CD1c-positive myeloid dendritic cell (primary cell): ENCODE measurements around the gene ARMC5.

Source experiments
- DNase-seq: peaks from one replicate; pipeline ENCODE4 v3.0.0-alpha.2; 2016; ENCODE audit errors: extremely low spot score

Gene ARMC5

DNA sequence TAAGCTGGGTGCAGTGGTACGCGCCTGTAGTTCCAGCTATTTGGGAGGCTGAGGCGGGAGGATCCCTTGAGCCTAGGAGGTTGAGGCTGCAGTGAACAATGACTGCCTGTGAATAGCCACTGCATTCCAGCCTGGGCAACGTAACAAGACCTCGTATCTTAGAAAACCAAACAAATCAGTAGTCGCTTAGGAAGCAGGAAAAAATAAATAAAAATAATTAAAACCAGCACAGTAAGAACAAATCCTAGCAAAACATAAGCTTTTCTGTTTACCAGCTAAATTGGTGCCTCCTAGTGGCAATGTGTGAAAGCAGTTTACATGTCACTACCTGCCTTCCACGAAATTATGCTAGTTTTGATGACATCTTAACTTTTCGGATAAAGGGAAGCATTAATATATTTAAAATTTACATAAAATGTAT lies 1.3 kb downstream of the ARMC5 start:
- peak; percentile 60 for DNase-seq

DNA sequence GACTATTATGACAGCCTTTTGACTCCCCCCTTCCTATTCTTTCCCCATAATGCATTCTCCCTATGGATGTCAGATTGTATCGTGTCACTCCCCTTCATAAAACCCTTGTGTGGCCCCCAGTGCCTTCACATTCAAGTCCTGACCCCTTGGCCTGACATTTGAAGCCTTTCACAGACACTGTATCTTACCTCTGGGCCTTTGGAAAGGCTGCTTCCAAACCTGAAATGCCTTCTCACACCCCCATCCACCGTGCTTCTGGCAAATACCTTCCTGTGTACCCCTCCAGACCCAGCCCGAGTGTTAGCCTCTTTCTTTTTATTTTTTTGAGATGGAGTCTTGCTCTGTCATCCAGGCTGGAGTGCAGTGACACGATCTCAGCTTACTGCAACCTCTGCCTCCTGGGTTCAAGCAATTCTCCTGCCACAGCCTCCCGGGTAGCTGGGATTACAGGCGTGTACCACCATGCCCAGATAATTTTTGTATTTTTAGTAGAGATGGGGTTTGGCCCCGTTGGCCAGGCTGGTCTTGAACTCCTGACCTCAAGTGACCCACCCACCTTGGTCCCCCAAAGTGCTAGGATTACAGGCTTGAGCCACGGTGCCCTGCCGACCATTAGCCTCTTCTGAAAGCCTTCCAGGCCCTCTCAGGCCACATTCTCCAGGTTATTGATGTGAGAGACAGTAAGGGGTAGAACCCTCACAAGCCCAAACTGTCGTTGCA lies 2.1 kb downstream of the ARMC5 start:
- no peak for DNase-seq

DNA sequence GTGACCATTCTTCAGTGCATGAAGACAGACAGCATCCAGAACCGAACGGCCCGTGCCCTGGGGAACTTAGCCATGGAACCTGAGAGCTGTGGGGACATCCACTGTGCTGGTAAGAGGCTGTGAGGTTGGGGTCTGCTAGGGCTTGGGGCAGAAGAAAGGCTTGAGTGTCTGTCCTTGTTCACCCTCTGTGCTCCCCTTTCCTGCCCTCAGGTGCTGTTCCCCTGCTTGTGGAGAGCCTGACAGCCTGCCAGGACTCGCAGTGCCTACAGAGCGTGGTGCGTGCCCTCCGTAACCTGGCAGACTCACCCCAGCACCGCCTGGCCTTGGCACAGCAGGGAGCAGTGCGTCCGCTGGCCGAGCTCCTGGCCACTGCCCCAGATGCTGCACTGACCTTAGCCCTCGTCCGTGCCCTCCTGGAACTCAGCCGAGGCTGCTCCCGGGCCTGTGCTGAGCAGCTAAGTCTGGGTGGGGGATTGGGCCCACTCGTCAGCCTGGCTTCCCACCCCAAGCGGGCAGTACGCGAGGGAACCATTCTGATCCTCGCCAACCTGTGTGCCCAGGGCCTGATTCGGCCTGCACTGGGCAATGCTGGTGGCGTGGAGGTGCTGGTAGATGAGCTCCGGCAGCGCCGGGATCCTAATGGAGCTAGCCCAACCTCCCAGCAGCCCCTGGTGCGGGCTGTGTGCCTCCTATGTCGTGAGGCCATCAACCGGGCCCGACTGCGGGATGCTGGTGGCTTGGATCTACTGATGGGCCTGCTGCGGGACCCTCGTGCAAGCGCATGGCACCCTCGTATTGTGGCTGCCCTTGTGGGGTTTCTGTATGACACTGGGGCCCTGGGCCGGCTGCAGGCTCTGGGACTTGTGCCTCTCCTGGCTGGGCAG lies 2.9 kb downstream of the ARMC5 start:
- DNase-seq = no peak

DNA sequence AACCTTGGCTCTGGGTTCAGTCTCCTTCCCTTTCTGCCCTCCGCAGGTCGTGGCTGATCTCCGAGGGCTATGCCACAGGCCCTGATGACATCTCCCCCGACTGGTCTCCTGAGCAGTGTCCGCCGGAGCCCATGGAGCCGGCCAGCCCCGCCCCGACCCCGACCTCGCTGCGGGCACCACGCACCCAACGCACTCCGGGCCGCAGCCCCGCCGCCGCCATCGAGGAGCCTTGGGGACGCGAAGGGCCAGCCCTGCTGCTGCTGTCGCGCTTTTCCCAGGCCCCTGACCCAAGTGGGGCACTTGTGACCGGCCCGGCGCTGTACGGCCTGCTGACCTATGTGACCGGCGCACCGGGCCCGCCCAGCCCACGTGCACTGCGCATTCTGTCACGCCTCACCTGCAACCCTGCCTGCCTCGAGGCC lies 5.1 kb downstream of the ARMC5 start:
- no peak for DNase-seq

DNA sequence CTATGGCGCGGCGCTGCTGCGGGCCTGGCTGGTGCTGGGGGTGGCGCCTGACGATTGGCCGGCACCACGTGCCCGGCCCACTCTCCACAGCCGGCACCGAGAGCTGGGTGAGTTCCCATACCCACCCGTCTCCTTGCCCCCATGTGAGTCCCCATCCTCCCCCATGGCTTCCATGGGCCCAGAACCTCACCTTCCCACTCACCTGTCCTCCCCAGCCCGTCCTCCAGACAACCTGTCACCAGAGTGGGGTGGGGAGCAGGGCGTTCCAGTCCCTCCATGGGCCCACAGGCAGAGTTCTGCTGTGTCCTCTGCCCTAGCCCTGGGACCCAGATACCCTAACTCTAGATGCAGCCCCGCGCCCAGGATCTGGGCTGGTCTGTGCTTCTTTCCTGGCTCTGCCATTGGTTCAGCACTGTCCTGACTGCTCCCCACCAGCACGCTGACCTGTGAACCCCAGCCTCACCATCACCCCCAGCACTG lies 5.5 kb downstream of the ARMC5 start:
- DNase-seq = no peak

DNA sequence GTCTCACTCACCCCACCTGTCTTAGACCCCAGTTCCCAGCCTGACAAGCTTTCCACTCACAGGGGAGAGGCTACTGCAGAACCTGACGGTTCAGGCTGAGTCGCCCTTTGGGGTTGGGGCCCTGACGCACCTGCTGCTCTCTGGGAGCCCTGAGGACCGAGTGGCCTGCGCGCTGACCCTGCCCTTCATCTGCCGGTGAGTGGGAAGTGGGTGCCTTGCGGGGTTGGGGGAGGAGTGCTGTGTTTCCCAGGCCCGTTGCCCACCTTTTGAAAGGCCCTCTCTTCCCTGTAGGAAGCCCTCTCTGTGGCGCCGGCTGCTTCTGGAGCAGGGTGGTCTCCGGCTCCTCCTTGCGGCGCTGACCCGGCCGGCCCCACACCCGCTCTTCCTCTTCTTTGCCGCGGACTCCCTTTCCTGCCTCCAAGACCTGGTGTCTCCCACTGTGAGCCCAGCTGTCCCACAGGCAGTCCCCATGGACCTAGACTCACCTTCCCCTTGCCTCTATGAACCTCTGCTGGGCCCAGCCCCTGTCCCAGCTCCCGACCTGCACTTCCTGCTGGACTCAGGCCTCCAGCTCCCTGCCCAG lies 6.6 kb downstream of the ARMC5 start:
- no peak for DNase-seq

DNA sequence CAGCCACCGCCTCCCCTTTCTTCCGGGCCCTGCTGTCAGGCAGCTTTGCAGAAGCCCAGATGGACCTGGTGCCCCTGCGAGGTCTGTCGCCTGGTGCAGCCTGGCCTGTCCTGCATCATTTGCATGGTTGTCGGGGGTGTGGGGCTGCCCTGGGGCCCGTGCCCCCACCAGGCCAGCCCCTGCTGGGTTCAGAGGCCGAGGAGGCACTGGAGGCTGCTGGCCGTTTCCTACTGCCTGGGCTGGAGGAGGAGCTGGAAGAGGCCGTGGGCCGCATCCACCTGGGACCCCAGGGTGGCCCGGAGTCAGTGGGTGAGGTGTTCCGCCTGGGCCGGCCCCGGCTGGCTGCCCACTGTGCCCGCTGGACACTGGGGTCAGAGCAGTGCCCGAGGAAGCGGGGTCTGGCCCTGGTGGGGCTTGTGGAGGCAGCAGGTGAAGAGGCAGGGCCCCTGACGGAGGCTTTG lies 7.1 kb downstream of the ARMC5 start:
- DNase-seq = no peak

DNA sequence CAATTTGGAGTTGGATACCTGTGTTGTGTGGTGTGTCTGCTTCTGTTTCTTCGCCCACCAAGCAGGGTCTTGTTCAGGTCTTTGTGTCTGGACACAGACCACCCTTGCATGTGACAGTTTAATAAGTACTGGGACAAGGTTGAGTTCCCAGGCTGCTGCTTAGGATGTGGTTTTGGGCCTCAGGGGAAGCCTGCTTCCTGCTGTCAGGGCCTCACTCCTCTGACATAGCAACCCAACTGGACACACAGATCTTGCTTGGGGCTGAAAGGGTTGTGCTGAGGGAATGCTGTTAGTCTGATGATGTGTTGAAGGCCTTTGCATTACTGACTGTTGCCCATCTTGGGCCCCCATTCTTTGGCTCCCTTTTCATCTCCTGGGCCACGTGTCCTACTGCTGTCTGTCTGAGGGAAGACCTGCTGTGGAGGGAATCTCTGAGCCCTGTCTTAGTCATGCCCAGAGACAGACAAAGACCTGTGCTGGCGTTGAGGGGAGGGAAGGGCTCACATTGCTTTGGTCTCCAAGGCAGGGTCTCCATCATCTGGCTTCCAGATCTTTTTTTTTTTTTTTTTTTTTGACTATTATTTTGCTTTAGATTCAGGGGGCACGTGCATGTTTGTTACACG lies 8.0 kb downstream of the ARMC5 start:
- DNase-seq = no peak

DNA sequence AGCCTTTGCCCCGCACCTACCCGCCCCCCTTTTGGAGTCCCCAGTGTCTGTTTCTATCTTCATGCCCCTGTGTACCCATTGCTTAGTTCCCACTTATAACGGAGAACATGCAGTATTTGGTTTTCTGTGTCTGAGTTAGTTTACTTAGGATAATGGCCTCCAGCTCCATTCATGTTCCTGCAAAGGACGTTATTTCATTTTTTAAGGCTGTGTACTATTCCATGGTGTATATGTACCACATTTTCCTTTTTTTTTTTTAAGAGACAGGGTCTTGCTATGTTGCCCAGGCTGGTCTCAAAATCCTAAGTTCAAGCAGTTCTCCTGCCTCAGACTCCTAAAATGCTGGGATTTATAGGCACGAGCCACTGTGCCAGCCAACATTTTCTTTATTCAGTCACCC lies 8.6 kb downstream of the ARMC5 start:
- DNase-seq = no peak

DNA sequence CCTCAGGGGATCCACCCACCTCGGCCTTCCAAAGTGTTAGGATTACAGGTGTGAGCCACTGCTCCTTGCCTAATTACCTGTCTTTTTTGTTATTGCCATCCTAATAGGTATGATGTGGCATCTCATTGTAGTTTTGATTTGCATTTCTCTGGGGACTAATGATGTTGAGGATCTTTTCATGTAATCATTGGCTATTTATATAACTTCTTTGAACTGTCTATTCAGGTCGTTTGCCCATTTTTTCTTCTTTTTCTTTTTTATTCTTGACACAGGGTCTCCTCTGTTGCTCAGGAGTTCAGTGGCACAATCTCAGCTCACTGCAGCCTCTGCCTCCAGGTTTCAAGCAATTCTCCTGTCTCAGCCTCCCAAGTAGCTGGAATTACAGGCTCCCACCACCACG lies 11.3 kb downstream of the ARMC5 start:
- no peak for DNase-seq

DNA sequence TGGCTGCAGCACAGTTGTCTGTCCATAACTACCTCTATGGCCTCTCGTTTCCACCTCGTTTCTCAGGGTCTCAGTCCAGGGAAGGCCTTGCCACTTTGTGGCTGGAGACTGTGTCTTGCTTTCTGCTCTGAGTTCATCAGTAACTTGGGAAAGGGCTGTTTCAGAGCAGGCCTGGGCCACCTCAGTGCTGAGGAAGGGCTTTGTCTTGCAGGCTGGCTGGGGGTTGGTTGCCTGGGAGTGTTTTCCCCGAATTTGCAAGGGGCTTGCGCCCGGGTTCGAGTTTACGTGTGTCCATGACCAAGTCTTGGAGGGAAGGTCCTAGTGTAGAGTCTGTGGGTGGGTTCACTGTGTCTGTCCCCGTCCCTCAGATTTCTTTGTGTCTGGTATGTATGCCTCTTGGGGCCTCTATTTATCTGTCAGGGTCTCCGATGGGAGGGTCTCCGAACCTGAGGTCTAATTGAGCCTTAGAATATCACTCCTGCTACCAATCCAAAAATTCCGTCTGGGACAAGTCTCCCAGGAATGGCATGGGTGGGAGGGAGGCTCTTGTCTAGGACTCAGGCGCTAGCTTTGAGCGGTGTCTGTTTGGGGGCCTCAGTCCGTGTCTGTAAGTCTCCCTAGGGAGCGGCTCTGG lies 12.1 kb downstream of the ARMC5 start:
- DNase-seq = no peak

DNA sequence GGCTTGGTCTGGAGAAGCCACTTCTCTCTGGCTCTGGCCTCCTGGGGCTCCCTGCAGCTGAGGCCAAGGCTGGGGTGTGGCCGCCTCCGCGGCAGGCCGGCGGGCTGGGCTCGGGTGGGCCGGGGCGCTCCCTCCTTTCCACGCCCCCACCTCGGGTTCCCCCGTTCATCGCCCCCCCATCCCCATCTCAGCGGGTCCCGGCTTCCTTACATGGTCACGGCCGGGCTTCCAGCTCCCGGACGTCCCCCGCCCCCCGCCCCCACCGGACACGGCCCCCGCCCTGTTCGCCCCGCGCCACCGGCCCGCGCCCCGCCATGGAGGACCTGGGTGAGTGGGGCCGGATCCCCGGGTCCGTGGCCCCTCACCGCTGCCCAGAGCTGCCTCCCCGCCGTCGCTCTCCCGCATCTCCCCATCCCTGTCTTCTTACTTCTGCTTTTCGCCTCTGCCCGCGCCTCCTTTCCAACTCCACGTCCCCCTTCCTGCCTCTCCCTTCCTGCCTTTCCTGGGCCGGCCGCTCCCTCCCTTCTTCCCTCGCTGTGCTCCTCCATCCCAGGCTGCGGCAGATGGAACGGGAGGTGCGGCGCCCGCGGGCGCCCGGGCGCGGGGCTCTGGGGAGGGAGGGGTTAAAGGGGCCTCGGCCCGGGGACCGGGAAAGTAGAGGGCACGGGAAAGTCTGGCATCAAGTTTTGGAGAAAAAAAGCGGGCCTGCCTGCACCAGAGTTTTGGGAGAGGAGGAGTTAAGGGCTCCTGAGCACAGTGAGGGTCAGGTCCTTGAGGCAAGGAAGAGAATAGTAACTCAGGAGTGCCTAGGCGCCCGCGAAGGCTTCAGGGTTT lies 12.8 kb downstream of the ARMC5 start, which contains the start of gene TGFB1I1:
Gene TGFB1I1 (plus strand): TSS at position 278 of the 834 bp plus-strand sequence. CDS start 37 bp downstream, at position 315.
- DNase-seq = no peak

DNA sequence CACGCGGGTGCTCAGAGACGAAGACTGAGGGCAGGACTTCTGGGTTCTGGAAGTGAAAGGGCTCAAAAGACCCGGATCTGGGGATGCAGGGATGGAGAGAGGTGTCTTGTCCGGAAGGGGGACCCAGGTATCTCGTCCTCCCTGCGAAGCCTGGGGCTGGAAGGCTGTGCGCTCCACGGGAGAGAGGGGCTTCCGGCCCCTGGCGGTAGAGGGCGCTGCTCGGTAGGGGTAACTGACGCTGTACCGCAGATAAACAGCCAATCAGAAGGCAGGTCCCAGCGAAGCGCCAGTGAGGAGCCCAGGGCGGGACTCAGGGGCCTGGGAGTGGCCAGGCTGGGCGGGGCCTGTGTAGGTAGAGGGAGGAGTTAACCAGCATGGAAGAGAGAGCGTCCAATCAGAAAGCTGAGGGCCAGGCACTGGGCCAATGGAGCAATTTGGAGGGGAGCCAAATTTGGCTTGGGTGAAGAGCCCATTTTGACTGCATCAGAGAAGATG lies 13.5 kb downstream of the ARMC5 start:
- peak; percentile 39 for DNase-seq

DNA sequence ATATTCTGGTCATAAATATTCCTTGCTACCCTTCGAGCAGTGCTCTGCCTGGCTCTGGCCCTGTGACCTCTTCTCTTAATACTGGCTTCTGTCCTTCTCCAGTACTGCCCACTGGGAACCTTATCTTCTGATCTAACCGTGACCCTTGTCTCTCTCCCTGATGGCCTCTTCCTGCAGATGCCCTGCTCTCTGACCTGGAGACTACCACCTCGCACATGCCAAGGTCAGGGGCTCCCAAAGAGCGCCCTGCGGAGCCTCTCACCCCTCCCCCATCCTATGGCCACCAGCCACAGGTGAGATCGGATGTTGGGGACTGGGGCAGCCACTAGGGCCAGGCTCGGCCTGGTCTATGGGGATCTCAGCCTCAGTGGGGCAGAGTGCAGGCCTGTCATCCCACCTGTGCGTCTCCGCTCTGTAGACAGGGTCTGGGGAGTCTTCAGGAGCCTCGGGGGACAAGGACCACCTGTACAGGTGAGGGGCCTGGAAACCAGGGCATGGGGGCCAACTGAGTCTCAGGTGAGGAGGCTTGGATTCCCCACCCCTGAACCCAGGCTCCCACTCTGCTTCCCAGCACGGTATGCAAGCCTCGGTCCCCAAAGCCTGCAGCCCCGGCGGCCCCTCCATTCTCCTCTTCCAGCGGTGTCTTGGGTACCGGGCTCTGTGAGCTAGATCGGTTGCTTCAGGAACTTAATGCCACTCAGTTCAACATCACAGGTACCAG lies 14.1 kb downstream of the ARMC5 start:
- no peak for DNase-seq

DNA sequence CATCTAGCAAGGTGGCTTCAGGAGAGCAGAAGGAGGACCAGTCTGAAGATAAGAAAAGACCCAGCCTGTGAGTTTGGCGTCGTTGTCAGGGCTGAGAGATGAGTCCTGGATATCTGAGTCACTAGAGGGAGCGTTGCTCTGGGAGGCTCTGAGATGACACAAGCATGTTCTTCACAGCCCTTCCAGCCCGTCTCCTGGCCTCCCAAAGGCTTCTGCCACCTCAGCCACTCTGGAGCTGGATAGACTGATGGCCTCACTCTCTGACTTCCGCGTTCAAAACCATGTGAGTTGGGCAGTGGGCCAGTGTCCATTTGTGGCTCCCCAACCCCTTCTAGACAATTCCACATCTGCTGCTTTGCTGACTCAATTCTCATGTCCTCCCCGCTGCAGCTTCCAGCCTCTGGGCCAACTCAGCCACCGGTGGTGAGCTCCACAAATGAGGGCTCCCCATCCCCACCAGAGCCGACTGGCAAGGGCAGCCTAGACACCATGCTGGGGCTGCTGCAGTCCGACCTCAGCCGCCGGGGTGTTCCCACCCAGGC lies 14.9 kb downstream of the ARMC5 start:
- no peak for DNase-seq

DNA sequence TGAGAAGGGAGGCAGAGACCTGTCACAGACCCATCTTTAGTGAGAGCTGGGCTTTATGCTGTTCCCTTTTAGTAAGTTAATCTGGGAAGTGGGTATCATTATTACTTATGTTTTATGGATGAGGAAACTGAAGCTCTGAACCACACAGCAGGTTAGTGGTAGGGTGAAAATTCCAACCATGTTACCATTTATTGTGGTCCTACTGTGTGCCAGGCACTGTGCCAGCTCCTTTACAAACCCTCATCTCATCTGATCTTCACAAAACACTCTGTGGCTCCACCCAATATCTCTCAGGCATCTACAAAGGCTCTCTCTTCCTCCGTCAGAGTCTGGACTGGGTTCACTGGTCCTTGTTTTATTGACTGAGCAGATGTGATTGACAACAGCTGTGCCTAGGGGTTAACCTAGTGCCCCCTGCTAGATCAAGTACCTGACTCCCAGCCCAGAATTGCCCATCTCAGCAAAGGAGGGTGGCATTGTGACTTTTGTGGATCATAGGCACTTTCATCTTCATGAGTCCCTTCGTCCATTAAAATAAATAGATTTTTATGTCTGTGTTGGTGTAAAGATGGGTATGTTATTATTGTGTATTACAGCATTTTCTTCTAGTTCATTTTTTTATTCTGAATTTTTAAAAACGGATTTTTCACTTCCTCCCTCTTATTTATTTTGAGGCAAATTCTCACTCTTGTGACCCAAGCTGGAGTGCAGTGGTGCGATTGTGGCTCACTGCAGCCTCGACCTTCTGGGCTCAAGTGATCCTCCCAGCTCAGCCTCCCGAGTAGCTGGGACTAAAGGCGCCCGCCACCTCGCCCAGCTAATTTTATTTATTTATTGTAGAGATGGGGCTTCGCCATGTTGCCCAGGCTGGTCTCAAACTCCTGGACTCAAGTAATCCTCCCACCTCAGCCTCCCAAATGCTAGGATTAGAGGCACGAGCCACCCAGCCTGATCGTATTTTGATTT lies 15.8 kb downstream of the ARMC5 start:
- DNase-seq = no peak

DNA sequence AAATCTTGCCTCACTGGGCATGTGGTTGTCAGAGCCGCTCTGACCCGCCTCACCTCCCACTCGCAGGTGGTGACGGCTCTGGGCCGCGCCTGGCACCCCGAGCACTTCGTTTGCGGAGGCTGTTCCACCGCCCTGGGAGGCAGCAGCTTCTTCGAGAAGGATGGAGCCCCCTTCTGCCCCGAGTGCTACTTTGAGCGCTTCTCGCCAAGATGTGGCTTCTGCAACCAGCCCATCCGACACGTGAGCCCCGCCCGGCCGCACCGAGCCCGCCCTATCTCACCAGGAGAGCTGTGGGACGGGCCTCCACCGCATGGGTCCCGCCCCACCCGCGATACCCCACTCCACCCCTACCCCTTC lies 16.6 kb downstream of the ARMC5 start:
- no peak for DNase-seq
